ENCODE data around the gene UTP25. TPM values are rescaled to one million over a fixed set of nuclear protein-coding genes. Genes with fewer than 3 reads are reported as not detected.

Gene UTP25
- total RNA-seq, 1 experiment from 2014 or later = 9.5 TPM

DNA sequence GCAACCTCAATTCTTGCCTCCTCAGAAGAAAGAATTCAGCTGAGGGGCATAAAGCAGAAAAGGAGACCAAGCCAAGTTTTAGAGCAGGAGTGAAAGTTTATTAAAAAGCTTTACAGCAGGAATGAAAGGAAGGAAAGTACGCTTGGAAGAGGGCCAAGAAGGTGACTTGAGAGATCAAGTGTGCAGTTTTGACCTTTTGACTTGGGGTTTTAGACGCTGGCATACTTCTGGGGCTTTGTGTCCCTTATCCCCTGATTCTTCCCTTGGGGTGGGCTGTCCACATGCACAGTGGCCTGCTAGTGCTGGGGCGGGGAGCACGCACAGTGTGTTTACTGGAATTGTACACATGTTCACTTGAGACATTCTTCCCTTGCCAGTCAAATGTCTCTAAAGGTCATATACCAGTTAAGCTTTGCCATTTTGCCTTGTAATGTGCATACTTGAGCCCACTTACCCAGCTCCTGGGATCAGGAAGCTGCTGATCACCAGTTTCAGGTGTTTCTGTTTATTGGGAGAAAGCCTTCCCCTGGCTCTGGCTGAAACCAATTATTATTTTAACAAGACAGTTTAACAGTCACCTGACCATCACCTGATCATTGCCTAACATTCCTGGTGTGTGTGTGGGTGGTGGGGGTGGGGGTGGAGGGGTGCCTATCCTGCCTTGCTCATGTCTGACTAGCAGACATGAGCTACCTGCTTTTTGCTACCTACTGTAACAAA is 36.2 kb downstream of the UTP25 start:
- ATAC-seq = no peak
- POLR2A ChIA-PET = no interaction called here
- Histone ChIP-seq H3K4me3 (ENCODE audit: low read depth in 2 of 2, low read length in 2 of 2) (no peak overlapping the region), H3K4me1 (ENCODE audit: control insufficient read depth, insufficient read depth, low read length) (no peaks in the 10 kb centered on the region), H3K27me3 (ENCODE audit: control insufficient read depth, insufficient read depth, low read length) (peaks cover 3% of the 10 kb centered on the region; the same call in 1 of the 2 replicates), H3K36me3 (ENCODE audit: control insufficient read depth, insufficient read depth, low read length) (no peaks in the 10 kb centered on the region), H3K27ac (ENCODE audit: low read length) (no peak overlapping the region), H3K9me3 (ENCODE audit: control insufficient read depth, insufficient read depth, low read depth, low read length) (no peaks in the 10 kb centered on the region)
- BruUV-seq (replicated peaks) = no TSS peak
- in situ Hi-C loops (cut with HindIII; ENCODE audit: low pct_unique_long_range_greater_than_20kb, low sequenced_read_pairs) = no loop called here
- no peak for DNase-seq (ENCODE audit: low read depth, low spot score)
- CTCF ChIA-PET = no interaction called here
- intact Hi-C loops (cut with micrococcal nuclease; ENCODE audit: unreplicated experiment) = no loop called here
- TF ChIP-seq, protein P1, sequence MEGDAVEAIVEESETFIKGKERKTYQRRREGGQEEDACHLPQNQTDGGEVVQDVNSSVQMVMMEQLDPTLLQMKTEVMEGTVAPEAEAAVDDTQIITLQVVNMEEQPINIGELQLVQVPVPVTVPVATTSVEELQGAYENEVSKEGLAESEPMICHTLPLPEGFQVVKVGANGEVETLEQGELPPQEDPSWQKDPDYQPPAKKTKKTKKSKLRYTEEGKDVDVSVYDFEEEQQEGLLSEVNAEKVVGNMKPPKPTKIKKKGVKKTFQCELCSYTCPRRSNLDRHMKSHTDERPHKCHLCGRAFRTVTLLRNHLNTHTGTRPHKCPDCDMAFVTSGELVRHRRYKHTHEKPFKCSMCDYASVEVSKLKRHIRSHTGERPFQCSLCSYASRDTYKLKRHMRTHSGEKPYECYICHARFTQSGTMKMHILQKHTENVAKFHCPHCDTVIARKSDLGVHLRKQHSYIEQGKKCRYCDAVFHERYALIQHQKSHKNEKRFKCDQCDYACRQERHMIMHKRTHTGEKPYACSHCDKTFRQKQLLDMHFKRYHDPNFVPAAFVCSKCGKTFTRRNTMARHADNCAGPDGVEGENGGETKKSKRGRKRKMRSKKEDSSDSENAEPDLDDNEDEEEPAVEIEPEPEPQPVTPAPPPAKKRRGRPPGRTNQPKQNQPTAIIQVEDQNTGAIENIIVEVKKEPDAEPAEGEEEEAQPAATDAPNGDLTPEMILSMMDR (IDR thresholded peaks at IDR 0.05) = no peak
- TF ChIP-seq SIN3A (IDR thresholded peaks at IDR 0.05; ENCODE audit: borderline replicate concordance, insufficient read depth, low read depth, low read length) (no peak), TCF7L2 (IDR thresholded peaks at IDR 0.05; ENCODE audit: low read depth, low read length) (no peak), POLR2AphosphoS5 (IDR thresholded peaks at IDR 0.05; ENCODE audit: low read depth, low read length) (no peak)
- TF ChIP-seq, protein P2, sequence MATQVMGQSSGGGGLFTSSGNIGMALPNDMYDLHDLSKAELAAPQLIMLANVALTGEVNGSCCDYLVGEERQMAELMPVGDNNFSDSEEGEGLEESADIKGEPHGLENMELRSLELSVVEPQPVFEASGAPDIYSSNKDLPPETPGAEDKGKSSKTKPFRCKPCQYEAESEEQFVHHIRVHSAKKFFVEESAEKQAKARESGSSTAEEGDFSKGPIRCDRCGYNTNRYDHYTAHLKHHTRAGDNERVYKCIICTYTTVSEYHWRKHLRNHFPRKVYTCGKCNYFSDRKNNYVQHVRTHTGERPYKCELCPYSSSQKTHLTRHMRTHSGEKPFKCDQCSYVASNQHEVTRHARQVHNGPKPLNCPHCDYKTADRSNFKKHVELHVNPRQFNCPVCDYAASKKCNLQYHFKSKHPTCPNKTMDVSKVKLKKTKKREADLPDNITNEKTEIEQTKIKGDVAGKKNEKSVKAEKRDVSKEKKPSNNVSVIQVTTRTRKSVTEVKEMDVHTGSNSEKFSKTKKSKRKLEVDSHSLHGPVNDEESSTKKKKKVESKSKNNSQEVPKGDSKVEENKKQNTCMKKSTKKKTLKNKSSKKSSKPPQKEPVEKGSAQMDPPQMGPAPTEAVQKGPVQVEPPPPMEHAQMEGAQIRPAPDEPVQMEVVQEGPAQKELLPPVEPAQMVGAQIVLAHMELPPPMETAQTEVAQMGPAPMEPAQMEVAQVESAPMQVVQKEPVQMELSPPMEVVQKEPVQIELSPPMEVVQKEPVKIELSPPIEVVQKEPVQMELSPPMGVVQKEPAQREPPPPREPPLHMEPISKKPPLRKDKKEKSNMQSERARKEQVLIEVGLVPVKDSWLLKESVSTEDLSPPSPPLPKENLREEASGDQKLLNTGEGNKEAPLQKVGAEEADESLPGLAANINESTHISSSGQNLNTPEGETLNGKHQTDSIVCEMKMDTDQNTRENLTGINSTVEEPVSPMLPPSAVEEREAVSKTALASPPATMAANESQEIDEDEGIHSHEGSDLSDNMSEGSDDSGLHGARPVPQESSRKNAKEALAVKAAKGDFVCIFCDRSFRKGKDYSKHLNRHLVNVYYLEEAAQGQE (IDR thresholded peaks at IDR 0.05; ENCODE audit: insufficient read depth in 1 of 2, low read depth in 2 of 2, low read length in 1 of 2) = no peak

DNA sequence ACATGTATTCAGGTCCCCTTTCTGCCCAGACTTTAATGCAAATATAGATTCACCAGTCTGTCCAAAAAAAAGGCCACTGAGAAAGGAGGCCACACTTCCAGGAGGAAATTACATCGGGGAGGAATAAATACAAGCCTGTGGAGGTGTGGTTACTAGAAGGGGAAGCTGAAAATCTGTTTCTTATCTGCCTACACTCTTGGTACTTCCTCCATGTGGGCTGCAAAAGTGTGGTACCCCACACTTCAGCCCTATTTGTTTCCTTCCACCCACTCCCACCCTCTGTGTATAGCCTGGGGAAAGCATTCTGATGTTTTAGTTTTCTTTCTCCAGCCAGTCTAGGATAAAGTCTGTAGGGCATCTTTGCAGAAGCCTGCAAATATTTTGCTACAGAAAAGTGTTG is 38.4 kb downstream of the UTP25 start:
- Histone ChIP-seq H3K27ac (ENCODE audit: low read length) (no peak overlapping the region), H3K36me3 (ENCODE audit: control insufficient read depth, insufficient read depth, low read length) (no peaks in the 10 kb centered on the region), H3K27me3 (ENCODE audit: control insufficient read depth, insufficient read depth, low read length) (peaks cover 3% of the 10 kb centered on the region; the same call in 1 of the 2 replicates), H3K4me3 (ENCODE audit: low read depth in 2 of 2, low read length in 2 of 2) (no peak overlapping the region), H3K4me1 (ENCODE audit: control insufficient read depth, insufficient read depth, low read length) (no peaks in the 10 kb centered on the region), H3K9me3 (ENCODE audit: control insufficient read depth, insufficient read depth, low read depth, low read length) (no peaks in the 10 kb centered on the region)
- ChIA-PET CTCF (no interaction called here), POLR2A (no interaction called here)
- in situ Hi-C loops (cut with HindIII; ENCODE audit: low pct_unique_long_range_greater_than_20kb, low sequenced_read_pairs) (no loop called here), intact Hi-C loops (cut with micrococcal nuclease; ENCODE audit: unreplicated experiment) (no loop called here)
- no TSS peak for BruUV-seq (replicated peaks)
- ATAC-seq (no peak), DNase-seq (ENCODE audit: low read depth, low spot score) (no peak)
- TF ChIP-seq, protein P1 (IDR thresholded peaks at IDR 0.05) = no peak

Data from Panc1 (cell line).